Stimulated activated CD4-positive, alpha-beta T cell treated with anti-CD3 and anti-CD28 coated beads, Interleukin-15, amount 100 ng/mL, for 48 hours (primary cell): ENCODE results near the gene TMEM80.
A peak's percentile ranks its signal among the peaks of the same experiment; 100 is the strongest.
"Not testable (repeated sequence)": the region's sequence is repeated elsewhere in the genome, so short reads cannot be mapped to it uniquely, and the experiment has no call there.

Source experiments
- DNase-seq, 2 donors: peaks; one replicate each; pipeline ENCODE4 v3.0.0-alpha.2; 2020; ENCODE audit warnings: low read depth in 2 of 2

Gene TMEM80

GRCh38 chr11:679271-680207 lies 16.1 kb upstream of the TMEM80 start:
- DNase-seq, result no peak

GRCh38 chr11:680476-680875 lies 15.1 kb upstream of the TMEM80 start:
- no peak for DNase-seq

- DNase-seq, result no peak
Measured at GRCh38 chr11:680970-681369, 14.6 kb upstream of the TMEM80 start.

GRCh38 chr11:686451-687243 lies 9.0 kb upstream of the TMEM80 start:
- no peak for DNase-seq

GRCh38 chr11:687751-688150 lies 7.9 kb upstream of the TMEM80 start:
- DNase-seq, result no peak

- DNase-seq, result no peak
Measured at GRCh38 chr11:688681-689080, 6.9 kb upstream of the TMEM80 start.

GRCh38 chr11:689625-690024 lies 6.0 kb upstream of the TMEM80 start:
- DNase-seq, result no peak

- not testable (repeated sequence) for DNase-seq
Measured at GRCh38 chr11:690244-690643, 5.4 kb upstream of the TMEM80 start.

- no peak for DNase-seq
Measured at GRCh38 chr11:690738-691633, 4.6 kb upstream of the TMEM80 start.

- no peak for DNase-seq
Measured at GRCh38 chr11:691710-692590, 3.7 kb upstream of the TMEM80 start.

GRCh38 chr11:692824-693414 lies 2.7 kb upstream of the TMEM80 start:
- no peak for DNase-seq

GRCh38 chr11:693415-693831 lies 2.2 kb upstream of the TMEM80 start:
- no peak for DNase-seq

GRCh38 chr11:693887-694562 lies 1.6 kb upstream of the TMEM80 start:
- DNase-seq, result no peak

GRCh38 chr11:694563-695287 lies 891 bp upstream of the TMEM80 start, which contains the start of gene DEAF1:
TSS of gene DEAF1 (minus strand) at chr11:695222. CDS start at chr11:695047, 175 bp downstream.
- DNase-seq, result peak; percentile 99 to 100

GRCh38 chr11:695288-695537 lies 403 bp upstream of the TMEM80 start:
- no peak for DNase-seq

- no peak for DNase-seq
Measured at GRCh38 chr11:696955-697491, 1.4 kb downstream of the TMEM80 start.

- DNase-seq, result no peak
Measured at GRCh38 chr11:697811-698311, 2.2 kb downstream of the TMEM80 start.

- no peak for DNase-seq
Measured at GRCh38 chr11:698493-699115, 3.0 kb downstream of the TMEM80 start.
